ENCODE results near the gene CHRNA7.

Gene CHRNA7

DNA sequence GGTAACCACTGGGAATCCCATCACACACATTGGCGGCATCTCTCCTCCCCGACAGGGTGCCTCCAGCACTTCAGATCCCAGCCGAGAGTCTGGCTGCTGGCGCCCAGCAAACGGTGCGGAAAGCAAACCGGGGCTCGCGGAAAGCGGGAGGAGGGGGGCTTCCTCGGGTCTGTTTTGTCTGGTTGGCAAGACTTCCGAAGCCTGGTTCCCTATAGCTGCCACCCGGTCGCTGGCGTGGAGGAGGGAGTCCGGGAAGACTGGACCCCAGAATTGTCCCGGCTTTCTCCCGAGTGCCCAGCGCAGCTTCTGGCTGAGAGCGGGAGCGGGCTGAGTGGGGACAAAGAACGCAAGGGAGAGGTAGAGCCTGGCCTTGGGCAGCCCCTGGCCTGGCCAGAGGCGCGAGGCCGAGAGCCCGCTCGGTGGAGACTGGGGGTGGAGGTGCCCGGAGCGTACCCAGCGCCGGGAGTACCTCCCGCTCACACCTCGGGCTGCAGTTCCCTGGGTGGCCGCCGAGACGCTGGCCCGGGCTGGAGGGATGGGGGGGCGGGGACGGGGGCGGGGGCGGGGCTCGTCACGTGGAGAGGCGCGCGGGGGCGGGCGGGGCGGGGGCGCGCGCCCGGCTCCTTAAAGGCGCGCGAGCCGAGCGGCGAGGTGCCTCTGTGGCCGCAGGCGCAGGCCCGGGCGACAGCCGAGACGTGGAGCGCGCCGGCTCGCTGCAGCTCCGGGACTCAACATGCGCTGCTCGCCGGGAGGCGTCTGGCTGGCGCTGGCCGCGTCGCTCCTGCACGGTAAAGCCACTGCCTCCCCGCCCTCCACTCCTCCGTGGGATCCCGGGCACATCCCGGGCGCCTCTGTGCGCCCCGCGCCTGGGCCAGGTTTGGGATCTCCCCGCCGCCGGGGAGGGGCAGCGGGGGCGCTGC, at the start of gene CHRNA7:
Gene CHRNA7 (plus strand): TSS at position 654 of the 920 bp plus-strand sequence. CDS start 80 bp downstream, at position 734.
- FAIRE-seq (no peak), DNase-seq (ENCODE audit: insufficient read length, low spot score) (peak; percentile 41)

DNA sequence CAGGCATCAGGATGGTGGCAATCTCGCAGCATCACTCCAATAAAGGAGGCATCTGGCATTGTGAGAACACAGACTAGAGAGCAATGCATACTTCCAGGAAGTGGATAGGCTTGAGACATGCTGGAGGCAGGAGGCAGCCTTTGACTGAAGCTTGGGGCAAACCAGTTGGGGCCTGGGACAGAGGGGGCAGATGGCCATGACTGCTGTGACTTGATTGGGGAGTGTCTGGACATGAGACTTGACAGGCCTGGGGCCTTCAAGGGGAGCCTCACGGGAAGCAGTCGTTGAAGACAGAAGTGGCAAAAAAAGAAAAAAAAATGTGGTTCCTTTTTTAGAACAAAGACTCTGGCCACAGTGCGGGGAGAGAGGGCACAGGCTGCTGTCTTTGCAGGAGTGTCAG, 44.7 kb upstream of the CHRNA7 start:
- no peak for FAIRE-seq
- no peak for DNase-seq (ENCODE audit: insufficient read length, low spot score)

DNA sequence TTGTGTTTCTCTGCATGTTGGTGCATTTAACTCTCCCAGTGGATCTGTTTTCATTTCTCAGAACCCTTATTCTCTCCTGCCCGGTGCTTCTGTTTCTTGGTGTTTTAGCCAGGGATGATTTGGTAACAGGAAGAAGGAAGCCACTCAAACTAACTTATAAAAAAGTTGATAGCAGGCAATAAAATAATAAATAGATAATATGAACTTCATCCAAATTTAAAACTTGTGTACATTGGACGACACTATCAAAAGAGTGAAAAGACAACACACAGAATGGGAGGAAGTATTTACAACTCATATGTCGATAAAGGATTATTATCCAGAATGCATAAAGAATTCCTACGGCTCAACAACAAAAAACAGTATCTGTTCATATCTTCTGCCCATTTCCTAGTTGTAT, 37.3 kb upstream of the CHRNA7 start:
- FAIRE-seq (no peak), DNase-seq (ENCODE audit: insufficient read length, low spot score) (no peak)

DNA sequence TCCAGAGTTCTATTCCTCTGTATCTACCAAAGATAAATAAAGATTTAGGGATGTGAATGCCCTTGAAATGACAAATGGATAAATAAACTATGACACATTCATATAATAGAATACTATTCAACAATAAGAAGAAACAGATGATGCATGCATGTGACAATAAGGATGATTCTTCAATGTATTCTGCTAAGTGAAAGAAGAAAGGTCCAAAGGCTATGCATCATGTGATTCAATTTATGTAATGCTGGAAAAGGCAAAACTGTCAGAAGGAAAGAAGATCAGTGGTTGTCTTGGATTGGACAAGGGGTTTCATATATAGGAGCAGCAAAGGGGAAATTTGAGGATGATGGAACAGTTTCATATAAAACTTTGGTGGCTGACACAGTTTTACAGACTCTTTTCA, 32.6 kb upstream of the CHRNA7 start:
- no peak for DNase-seq (ENCODE audit: insufficient read length, low spot score)
- FAIRE-seq = no peak

DNA sequence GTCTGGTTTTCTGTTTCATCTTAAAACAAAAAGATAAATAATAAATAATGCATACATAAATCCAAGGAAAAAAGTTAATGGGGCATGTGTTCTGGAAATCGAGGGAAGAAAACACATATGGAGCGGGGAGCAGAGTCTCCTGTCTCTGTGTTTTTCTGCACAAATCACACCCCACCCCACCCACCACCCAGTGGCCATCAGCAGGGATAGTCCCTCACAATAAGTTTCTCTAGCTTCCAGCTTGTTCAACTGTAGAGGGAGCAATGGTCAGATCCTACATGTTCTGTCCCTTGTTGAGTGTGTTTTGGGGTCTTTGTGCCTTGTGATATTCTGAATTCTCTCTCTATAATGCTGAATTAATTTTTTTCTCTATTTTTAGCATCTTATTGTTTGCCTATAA, 26.8 kb upstream of the CHRNA7 start:
- FAIRE-seq = no peak
- DNase-seq (ENCODE audit: insufficient read length, low spot score) = no peak

DNA sequence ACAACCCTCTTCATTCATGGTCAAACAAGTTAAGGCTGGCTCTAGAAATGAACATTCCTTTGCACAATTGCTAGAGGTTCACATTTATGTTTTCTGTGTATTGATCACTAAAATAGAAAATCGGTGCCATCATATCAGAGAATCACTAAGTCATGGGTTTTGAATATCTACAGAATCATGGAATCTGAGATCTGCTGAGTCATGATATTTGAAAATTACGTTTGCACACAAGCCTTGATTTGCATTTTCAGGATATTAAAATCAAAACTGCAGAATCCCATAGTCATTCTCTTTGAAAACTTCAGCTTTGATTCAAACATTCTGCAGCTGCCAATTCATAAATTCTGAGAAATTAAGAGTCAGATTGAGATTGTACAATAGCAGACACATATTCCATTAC, 26.1 kb upstream of the CHRNA7 start:
- DNase-seq (ENCODE audit: insufficient read length, low spot score) (no peak), FAIRE-seq (no peak)

DNA sequence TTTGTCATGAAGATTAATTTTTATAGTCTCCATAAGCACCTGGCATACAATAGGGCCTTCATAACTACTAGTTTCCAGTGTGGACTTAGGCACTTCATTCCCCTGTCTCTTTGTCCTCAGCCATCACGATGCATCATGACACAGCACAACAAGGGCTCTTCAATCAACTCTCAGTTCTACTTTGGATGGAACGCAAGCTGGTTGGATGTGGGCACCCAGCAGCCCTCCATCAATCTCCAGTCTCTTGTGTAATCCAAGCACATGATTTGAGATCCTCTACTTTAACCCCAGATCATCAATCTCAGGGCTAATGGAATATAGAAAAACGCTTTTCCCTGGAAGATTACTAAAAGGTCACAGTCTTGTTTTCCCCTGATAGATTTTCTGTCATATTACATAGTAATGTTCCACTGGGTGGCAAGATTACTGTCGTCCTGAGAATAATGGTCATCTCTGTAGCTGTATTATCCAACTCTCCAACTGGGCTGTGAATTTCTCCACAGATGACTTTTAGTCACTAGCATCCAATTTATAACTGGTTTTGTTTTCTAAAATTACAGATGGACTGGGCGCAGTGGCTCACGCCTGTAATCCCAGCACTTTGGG, 22.9 kb upstream of the CHRNA7 start:
- DNase-seq (ENCODE audit: insufficient read length, low spot score) (no peak), FAIRE-seq (no peak)

DNA sequence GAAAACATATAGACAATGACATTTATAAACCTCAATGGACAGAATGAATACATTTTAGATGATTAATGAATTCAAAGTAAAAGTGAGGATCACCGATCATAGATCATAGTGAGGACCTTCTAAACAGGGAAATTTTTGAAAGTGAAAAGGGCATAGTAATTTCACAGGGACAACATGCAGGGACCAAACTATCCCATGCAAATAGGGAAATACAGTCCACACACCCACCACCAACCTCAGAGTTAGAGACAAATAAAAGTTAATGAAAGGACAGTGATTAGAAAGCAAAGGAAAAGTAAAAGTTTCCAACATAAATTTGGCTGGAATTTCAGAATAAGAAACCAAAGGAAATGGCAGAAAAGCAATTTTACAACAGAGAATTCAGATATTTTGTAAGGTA, 15.4 kb upstream of the CHRNA7 start:
- FAIRE-seq = no peak
- no peak for DNase-seq (ENCODE audit: insufficient read length, low spot score)

DNA sequence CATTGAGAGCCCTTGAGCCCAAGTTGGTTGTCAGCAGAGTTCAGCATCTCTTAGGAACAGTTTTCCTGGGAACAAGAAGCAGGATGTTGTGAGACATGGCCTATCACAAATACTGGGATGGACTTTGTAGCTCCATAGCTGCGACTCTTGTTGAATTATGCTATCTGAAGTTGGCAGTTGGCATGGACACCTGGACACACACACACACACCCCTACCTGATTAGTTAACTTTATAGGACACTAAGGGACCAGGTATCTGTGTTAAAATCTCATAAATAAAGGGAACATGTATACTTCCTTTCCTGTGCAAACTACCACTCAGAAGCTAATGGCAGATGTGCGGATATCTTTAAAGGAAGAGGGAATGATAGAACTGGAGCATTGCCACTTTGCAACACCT, 10.2 kb upstream of the CHRNA7 start:
- FAIRE-seq = no peak

DNA sequence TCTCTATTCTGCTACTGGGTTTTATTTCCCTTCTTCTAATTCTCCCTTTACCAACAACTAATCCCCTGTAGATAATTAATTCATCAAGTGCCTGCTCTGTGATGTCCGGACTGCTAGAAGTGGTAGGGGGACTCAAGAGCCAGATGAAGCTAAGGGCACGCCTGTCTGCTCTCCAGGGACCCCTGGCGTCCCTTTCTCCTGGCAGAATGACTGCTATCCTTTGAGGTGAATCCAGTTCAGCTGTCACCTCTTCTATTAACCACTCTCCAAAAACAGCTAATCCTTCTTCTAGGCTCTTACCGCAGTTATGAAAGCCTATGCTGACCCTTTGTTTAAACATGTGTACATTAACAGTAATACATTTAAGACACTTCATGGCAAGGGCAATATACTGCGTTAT, 1.4 kb upstream of the CHRNA7 start:
- FAIRE-seq = no peak
- DNase-seq (ENCODE audit: insufficient read length, low spot score) = no peak

More for the DNA sequence above, 10.2 kb upstream of the CHRNA7 start:
- no peak for DNase-seq (ENCODE audit: insufficient read length, low spot score)

DNA sequence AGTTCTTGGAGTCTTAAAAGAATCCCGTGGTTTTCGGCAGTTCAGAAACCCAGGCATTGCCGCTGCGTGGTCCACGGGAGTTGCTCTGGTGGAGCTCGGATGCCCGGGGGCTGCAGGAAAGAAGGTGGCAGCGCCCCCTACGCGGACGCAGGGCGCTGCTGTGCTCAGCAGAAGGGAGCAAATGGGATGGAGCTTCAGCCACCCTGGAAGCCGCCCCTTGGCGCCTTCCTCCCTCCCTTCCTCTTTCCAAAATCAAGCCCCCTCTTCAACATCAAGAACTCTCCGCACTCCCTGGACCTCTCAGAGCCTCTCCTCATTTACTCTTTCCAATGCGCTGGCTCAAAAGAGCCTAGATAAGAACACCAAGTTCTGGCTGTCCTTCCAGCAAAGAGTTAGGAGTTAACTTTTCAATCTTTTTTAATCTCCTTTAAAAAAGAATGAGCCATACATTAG, 880 bp upstream of the CHRNA7 start:
- FAIRE-seq (no peak), DNase-seq (ENCODE audit: insufficient read length, low spot score) (no peak)

DNA sequence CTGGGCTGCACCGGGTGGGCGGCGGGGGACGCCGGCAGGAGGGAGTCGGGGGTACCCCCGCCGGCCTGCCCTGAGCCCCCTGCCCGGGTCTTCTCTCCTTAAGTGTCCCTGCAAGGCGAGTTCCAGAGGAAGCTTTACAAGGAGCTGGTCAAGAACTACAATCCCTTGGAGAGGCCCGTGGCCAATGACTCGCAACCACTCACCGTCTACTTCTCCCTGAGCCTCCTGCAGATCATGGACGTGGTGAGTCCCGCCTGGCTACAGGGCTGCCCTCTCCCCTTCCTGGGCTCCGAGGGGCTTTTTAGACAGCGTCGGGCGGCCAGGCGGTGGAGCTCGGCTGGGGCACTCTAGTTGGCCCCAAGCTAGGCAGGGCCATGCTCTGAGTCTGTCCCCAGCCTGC, 480 bp downstream of the CHRNA7 start:
- DNase-seq (ENCODE audit: insufficient read length, low spot score) (no peak), FAIRE-seq (no peak)

DNA sequence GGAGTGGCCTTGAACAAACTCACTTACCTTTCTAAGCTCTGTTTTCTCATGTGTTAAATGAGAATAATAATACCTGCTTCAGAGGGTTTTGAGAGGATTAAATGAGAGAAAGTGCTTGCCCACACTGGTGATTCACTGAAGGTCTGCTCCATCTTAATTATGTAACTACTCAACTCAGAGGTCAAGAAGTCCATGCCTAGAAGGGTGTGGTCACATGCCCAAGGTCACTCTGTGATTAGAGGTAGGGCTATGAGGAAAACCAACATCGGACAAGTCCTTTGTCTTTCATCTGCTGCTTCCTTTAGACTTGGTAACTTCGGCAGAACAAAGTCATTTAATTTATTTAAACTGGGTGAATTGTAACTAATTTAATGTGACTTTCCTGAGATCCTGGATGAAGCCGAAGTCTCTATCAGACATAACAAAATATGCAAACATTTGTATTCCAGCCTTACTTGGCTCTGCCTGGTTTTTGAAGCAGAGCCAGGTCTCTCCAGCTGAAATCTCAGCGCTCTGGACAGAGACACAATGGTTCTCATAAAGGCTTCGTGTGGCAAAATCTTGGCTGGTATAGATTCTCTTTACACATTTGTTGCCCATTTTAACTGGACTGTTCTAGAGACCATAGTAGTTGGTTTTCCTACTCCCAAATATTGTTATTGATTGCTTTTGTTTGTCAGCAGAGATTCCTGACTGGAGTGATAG, 3.0 kb downstream of the CHRNA7 start:
- no peak for FAIRE-seq
- no peak for DNase-seq (ENCODE audit: insufficient read length, low spot score)

DNA sequence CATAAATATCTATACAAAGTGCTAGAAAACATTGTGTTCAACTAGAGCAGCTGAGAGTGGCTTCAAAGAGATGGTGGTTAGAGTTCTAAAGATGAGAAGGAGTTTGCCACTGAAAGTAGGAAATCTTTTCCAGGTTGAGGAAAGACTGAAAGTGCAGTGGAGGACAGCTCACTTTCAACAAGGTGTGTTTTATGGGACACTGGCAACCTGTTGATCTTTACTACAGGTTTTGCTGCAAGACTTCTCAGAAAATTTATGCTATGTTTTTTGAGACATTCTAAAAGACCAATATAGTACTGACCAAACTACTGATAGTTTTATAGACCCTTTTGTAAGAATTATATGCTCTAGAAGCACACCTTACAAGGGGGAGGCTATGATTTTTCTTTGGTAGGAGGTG, 3.8 kb downstream of the CHRNA7 start:
- DNase-seq (ENCODE audit: insufficient read length, low spot score) = no peak
- FAIRE-seq = no peak

DNA sequence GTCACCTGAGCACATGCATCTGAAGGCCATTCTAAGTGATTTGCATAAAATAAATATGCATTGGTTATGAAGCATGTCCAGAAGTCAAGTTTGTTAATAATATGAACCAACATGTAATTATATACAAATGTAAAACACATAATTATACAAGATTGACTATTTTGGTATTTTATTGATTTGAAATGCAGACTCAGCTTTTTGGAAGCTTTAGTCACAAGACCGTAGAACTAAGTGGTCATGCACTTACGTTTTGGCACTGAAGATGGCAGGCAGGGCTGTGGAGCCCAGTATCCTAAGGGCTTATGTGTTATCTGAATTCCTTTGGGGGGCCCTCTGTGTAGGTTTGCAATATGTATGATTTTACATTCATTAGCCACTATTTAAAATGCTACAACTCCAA, 5.0 kb downstream of the CHRNA7 start:
- no peak for FAIRE-seq
- no peak for DNase-seq (ENCODE audit: insufficient read length, low spot score)

DNA sequence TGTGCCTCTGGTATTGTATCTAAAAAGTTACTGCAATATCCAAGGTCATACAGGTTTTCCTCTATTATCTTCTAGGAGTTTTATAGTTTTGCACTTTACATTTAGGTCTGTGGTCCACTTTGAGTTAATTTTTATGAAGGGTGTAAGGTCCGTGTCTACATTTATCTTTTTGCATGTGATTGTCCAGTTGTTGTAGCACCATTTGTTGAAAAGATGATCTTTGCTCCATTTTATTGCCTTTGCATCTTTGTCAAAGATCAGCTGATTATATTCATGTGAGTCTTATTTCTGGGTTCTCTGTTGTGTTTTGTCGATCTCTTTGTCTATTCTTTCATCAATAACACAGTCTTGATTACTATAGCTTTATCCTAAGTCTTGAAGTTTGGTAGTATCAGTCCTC, 6.7 kb downstream of the CHRNA7 start:
- DNase-seq (ENCODE audit: insufficient read length, low spot score) (no peak), FAIRE-seq (no peak)

DNA sequence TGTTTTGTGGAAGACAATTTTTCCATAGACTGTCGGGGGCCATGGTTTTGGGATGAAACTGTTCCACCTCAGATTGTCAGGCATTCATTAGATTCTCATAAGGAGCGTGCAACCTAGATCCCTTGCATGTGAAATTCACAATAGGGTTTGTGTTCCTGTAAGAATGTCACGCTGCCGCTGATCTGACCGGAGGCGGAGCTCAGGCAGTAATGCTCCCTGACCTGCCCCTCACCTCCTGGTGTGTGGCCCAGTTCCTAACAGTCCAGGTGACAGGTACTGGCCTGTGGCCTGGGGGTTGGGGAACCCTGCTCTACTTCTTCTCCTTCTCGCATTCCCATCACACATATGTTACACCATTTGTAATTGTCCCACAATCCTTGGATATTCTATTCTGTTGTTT, 11.0 kb downstream of the CHRNA7 start:
- DNase-seq (ENCODE audit: insufficient read length, low spot score) (no peak), FAIRE-seq (no peak)

DNA sequence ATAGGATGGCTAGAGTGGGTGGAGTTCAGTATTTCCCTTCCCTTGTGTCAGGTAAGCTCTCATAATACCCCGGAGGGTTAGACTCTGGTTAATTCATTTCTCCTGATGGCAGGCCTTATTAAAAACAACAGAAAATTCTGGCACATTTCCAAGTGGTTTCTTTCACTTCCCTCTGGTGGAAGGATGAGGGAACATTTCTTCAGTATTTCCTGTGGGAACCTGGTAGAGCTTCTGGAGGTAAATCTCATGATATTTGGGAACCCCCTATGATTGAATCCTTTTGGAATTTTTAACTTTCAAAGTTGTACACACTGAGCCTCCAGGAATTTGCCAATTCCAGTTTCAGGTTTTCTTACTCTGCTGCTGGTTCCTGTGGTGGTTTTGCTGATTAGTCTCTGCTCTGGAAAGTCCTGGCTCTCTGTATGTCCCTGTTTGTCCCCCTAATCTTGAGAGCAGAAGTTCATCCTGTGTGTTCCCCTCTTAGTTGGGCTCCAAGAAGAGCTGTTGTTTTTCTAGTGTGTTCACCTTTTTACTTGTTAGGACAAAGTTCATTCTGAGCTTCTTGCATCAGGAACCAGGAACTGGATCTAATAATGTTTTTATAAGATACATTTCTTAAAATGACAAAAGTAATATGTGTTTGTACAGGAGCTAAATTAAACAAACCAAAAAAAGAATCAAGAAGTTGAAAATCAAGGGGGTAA, 12.1 kb downstream of the CHRNA7 start:
- DNase-seq (ENCODE audit: insufficient read length, low spot score) (no peak), FAIRE-seq (no peak)

DNA sequence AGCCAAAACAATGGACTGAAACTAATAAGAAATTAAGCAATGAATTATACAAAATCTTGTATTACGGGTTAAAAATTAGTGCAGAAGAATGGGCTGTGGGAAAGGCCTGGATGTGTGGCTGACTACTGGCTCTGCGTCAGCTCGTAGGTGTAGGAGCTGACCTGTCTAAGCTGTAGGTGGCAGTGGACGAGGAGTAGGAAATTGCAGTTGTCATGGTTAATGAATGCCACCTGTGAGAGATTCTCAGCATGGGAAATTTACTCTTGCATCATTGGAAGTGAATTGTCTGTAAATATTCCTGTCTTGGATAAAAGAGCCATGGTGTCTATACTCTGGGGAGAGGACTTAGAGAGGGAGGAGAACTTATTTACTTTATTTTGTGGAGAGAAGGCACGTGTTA, 23.4 kb downstream of the CHRNA7 start:
- FAIRE-seq (no peak), DNase-seq (ENCODE audit: insufficient read length, low spot score) (no peak)

DNA sequence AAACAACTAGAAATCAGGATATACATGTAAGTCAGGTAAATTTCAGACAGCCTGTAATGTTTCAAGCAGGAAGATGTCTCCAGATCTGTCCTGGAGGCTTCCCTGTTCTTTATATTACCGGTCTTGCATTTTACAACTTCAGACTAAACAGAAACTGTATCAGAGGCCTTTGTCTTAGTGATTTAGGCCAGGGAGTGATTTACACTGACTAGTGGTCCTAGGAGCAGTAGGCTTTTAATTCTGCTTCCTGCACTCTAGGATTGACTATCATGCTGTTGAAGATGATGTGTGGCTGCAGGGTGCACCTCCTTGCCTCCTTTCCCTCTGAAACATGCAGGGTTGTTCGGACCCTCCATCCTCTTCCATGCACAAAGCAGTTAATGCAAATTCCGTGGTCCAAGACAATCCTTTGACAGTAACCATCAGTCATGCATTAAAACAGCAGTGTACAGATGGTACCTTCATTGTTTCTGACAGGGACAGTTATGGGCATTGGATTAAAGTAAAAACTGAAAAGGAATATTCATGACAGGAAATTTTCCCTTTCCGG, 27.6 kb downstream of the CHRNA7 start:
- no peak for FAIRE-seq
- no peak for DNase-seq (ENCODE audit: insufficient read length, low spot score)

DNA sequence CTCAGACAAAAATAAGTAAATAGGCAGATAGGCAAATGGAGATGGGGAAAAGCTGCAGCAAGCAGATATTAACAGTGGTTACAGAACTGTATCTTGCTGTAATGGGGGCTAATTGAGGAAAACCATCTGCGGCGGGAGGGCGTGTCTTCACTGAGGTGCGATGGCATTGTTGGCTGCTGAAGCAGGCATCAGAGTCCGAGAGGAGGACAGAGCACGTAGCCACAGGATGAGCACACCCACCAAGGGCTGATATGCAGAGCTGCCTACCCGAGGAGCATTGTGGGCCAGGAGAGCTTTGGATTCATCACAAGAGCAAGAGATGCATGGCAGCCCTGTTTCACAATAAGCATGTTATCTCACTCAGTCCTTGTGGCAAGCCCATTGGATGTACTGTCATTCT, 30.4 kb downstream of the CHRNA7 start:
- no peak for DNase-seq (ENCODE audit: insufficient read length, low spot score)

More for the DNA sequence above, 30.4 kb downstream of the CHRNA7 start:
- no peak for FAIRE-seq

Measured in HTR-8/SVneo (cell line).